OCI-LY3 (cell line): ENCODE results near the gene EHHADH.

Experiments
- H2AFZ ChIP-seq: fragments of 200-600, 300-600 bp; shearing (Covaris generic); 2 replicates; pipeline ENCODE4 v1.6.0; 2014; ENCODE audit warnings: antibody characterized with exemption, low read depth, low read length
- H3K27ac ChIP-seq: fragments of 200-600, 300-600 bp; sonication (generic); 2 replicates; pipeline ENCODE4 v1.5.1; 2014; ENCODE audit warnings: mild to moderate bottlenecking, low read length, moderate library complexity, mixed read lengths
- H3K27me3 ChIP-seq: fragments of 200-600, 300-600 bp; sonication (generic); 2 replicates; pipeline ENCODE4 v1.6.1; 2014; ENCODE audit warnings: low read depth, low read length, mixed read lengths
- H3K36me3 ChIP-seq: fragments of 200-600, 300-600 bp; sonication (generic); replicated peaks from 2 replicates; pipeline ENCODE3; 2014; ENCODE audit warnings: low read depth, low read length, mixed read lengths
- H3K4me1 ChIP-seq: fragments of 300-600, 200-600 bp; sonication (generic); 2 replicates; pipeline ENCODE4 v1.6.1; 2014; ENCODE audit warnings: low read length, mixed read lengths
- H3K4me2 ChIP-seq: fragments of 200-600, 300-600 bp; sonication (generic); 2 replicates; pipeline ENCODE4 v1.6.1; 2014; ENCODE audit warnings: low read length, mixed read lengths
- H3K4me3 ChIP-seq: fragments of 300-600, 200-600 bp; sonication (generic); 2 replicates; pipeline ENCODE4 v1.5.1; 2014; ENCODE audit warnings: antibody characterized with exemption, mild to moderate bottlenecking, low read length, moderate library complexity
- H3K79me2 ChIP-seq: fragments of 300-600, 200-600 bp; shearing (Covaris generic); 2 replicates; pipeline ENCODE4 v1.6.1; 2014; ENCODE audit warnings: mild to moderate bottlenecking, low read length, mixed read lengths
- H3K9ac ChIP-seq: fragments of 300-600, 200-600 bp; shearing (Covaris generic); 2 replicates; pipeline ENCODE4 v1.6.0; 2014; ENCODE audit warnings: mild to moderate bottlenecking, low read length, moderate library complexity
- H3K9me3 ChIP-seq: fragments of 200-600, 300-600 bp; shearing (Covaris generic); 2 replicates; pipeline ENCODE4 v1.6.1; 2014; ENCODE audit warnings: low read length, mixed read lengths; ENCODE audit not compliant: insufficient read depth
- H4K20me1 ChIP-seq: fragments of 200-600, 300-600 bp; sonication (generic); 2 replicates; pipeline ENCODE4 v1.6.1; 2016; ENCODE audit warnings: low read length, mixed read lengths; ENCODE audit not compliant: insufficient read depth
- CTCF ChIP-seq: fragments of 200-600, 300-600 bp; sonication (generic); IDR thresholded peaks from 2 replicates; pipeline ENCODE4 v1.5.1; 2014; ENCODE audit warnings: antibody characterized with exemption, low read length, low read depth
- EZH2phosphoT487 ChIP-seq: fragments of 200-600 bp; shearing (Covaris generic); IDR thresholded peaks from 2 replicates; pipeline ENCODE4 v1.6.1; 2018; ENCODE audit warnings: antibody characterized with exemption, mixed run types, low read depth

The EHHADH gene

GRCh38 chr3:185153171-185153771 is 100.6 kb downstream of the EHHADH start:
- TF ChIP-seq EZH2phosphoT487, result no peak
- no peak for TF ChIP-seq CTCF
- Histone ChIP-seq H3K27me3 (peaks cover 35% of the 10 kb centered on the region), H3K27ac (no peak overlapping the region), H3K4me2 (no peak overlapping the region), H4K20me1 (no peaks in the 10 kb centered on the region), H3K9ac (no peak overlapping the region), H3K79me2 (no peaks in the 10 kb centered on the region), H3K4me1 (no peaks in the 10 kb centered on the region), H3K9me3 (no peaks in the 10 kb centered on the region), H2AFZ (no peak overlapping the region), H3K4me3 (no peak overlapping the region), H3K36me3 (no peaks in the 10 kb centered on the region)

GRCh38 chr3:185152410-185153170 is 101.3 kb downstream of the EHHADH start, which contains the start of gene C3orf70:
Gene C3orf70, minus strand, starts transcription at chr3:185153060. Its CDS starts 237 bp downstream, at chr3:185152823.
- peaks cover 35% of the 10 kb centered on the region for H3K27me3 ChIP-seq
- no peak within 1 kb of the TSS for H3K4me2 ChIP-seq
- H3K36me3 ChIP-seq, result no peaks in the 10 kb centered on the region
- H3K9ac ChIP-seq, result no peak within 1 kb of the TSS
- H3K9me3 ChIP-seq, result no peaks in the 10 kb centered on the region
- no peaks in the 10 kb centered on the region for H4K20me1 ChIP-seq
- TF ChIP-seq CTCF (no peak), EZH2phosphoT487 (no peak)
- H3K4me1 ChIP-seq, result no peaks in the 10 kb centered on the region
- H3K27ac ChIP-seq, result no peak within 1 kb of the TSS
- no peak within 1 kb of the TSS for H3K4me3 ChIP-seq
- no peak within 1 kb of the TSS for H2AFZ ChIP-seq
- no peaks in the 10 kb centered on the region for H3K79me2 ChIP-seq

- TF ChIP-seq CTCF (no peak), EZH2phosphoT487 (no peak)
- Histone ChIP-seq H3K4me3 (no peak overlapping the region), H3K27ac (no peak overlapping the region), H2AFZ (no peak overlapping the region), H4K20me1 (no peaks in the 10 kb centered on the region), H3K36me3 (no peaks in the 10 kb centered on the region), H3K27me3 (peaks cover 33% of the 10 kb centered on the region), H3K4me2 (no peak overlapping the region), H3K79me2 (no peaks in the 10 kb centered on the region), H3K9me3 (no peaks in the 10 kb centered on the region), H3K4me1 (no peaks in the 10 kb centered on the region), H3K9ac (no peak overlapping the region)
Observed at GRCh38 chr3:185151964-185152409, 101.9 kb downstream of the EHHADH start.

- no peaks in the 10 kb centered on the region for H3K36me3 ChIP-seq
- no peak overlapping the region for H2AFZ ChIP-seq
- no peaks in the 10 kb centered on the region for H3K79me2 ChIP-seq
- no peak overlapping the region for H3K27ac ChIP-seq
- no peaks in the 10 kb centered on the region for H3K9me3 ChIP-seq
- peaks cover 37% of the 10 kb centered on the region for H3K27me3 ChIP-seq
- TF ChIP-seq CTCF, result no peak
- TF ChIP-seq EZH2phosphoT487, result no peak
- no peak overlapping the region for H3K4me3 ChIP-seq
- H3K4me1 ChIP-seq, result no peaks in the 10 kb centered on the region
- no peak overlapping the region for H3K4me2 ChIP-seq
- H3K9ac ChIP-seq, result no peak overlapping the region
- H4K20me1 ChIP-seq, result no peaks in the 10 kb centered on the region
Observed at GRCh38 chr3:185151101-185151963, 102.5 kb downstream of the EHHADH start.
